ENCODE measurements around the gene ANKDD1A.
A peak's percentile ranks its signal among the peaks of the same experiment; 100 is the strongest.

ANKDD1A gene

DNA sequence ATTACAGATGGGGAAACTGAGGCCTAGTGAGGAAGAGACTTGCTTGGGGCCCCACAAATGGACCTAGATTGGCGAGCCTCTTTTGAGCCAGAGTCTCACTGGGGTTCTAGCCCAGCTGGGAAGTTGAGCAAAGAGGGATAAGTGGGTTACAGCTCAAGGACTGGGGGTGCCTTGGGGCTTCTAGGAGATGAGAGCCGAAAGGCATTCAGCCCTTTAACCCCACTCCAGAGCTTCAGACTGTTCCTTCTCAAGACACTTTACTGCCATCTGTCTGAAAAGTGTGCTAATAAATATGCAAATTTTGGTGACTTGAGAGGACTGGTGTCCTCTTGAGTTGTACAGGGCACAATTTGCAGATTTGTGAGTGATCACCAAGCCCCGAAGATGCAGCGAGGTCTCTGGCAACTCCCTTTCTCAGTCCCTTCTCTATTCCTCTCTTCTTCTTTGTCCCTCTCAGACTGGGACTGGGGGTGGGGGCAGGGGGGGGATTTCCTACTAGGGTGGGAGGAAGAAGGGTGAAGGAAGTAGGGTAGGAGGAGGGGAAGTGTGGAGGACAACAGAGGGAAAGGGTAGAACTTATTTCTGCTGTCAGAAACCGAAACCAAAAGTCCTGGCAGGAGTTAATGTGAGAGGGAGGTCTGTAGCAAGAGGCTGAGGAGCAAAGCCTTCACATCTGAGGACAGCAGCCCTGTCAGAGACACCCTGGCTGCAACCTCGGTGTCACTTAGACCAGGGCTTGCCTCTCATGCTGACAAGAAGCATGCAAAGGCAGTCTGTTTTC lies 16.2 kb upstream of the ANKDD1A start:
- DNase-seq (ENCODE audit: low read depth, low spot score) = no peak

GRCh38 chr15:64896371-64897069 lies 15.2 kb upstream of the ANKDD1A start:
- DNase-seq (ENCODE audit: low read depth, low spot score) = no peak

DNA sequence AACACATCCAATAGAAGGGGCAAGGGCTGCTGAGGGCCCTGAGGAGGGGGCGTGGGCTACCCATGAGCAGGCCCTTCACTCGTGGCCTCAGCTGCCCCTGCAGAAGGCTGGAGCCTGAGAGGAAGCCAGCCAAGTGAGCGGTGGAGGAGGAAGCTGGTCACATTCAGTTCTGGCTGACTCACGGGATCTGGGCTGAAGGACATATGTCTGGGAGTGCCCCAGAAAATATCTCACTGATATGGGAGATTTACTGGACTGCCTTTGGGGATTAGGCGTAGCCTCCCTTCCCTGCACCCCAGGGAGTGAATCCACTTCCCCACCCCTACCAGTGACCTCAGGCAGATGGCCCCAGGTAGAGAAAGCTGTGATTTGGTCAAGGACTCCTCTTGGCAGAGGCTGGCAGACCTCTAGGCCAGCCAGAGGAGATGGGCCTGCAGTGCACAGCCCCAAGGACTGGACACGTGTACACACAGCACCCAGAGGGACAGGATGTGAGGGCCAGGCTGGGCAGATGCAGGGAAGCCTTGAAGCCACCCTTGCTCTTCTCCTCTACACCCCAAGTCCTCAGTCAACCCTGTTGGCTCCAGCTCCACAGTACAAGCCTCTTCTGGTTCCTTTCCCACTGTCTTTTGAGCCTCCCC lies 14.2 kb upstream of the ANKDD1A start:
- no peak for DNase-seq (ENCODE audit: low read depth, low spot score)

DNA sequence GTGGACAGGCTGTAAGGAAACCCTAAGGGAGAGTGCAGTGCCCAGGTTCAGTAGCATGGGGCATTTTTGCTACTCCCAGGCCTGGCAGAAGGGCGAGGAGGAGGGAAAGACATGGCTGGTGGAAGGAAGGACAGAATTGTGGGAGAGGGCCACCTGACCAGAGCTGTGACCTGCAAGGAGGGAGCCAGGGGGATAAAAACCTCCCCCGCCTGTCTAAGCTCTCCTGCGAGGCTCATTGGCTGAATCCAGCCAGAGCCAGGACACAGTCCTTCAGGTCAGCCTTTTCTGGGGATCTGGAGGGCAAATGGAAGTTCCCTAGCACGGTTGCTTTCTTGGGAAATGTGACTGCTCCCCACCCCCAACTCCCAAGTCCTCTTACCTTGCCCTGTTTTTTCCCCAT lies 13.3 kb upstream of the ANKDD1A start:
- DNase-seq (ENCODE audit: low read depth, low spot score) = no peak

GRCh38 chr15:64901141-64901540 lies 10.6 kb upstream of the ANKDD1A start:
- no peak for DNase-seq (ENCODE audit: low read depth, low spot score)

GRCh38 chr15:64901914-64902313 lies 9.8 kb upstream of the ANKDD1A start:
- DNase-seq (ENCODE audit: low read depth, low spot score) = no peak

DNA sequence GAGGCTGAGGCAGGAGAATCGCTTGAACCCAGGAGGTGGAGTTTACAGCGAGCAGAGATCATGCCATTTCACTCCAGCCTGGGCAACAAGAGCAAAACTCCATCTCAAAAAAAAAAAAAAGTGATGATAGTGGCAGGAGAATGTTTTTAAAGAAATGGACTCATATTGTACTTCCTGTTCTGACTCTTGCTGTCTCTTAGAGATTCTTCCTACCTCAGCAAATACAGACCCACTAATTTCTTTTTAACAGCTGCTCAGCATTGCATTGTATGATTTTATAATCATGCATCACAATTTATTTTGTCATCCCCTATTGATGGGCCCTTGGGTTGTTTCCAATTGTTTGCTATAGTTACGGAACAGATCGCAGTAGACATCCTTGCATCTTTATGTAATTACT lies 8.8 kb upstream of the ANKDD1A start:
- DNase-seq (ENCODE audit: low read depth, low spot score) = no peak

DNA sequence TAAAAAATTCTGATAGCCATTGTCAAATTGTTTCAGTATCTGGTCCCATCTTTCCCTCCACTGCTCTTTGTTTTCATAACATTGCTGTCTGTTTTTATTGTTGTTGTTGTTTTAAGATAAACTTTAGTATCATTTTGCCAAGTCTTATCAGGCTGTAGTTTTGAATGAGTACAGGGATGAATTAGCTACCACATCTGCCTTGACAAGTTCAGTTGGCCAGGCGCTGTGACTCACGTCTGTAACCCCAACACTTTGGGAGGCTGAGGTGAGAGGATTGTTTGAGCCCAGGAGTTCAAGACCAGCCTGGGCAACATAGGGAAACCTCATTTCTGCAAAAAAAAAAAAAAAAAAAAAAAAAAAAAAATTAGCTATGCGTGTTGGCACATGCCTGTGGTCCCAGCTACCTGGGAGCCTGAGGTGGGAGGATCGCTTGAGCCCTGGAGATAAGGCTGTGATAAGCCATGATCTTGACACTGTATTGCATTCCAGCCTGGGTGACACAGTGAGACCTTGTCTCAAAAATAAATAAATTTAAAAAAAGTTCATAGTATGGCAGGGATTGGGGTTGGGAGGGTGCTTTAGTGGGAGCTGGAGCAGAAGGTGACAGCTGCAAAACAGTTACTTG lies 8.3 kb upstream of the ANKDD1A start:
- DNase-seq (ENCODE audit: low read depth, low spot score) = no peak

GRCh38 chr15:64904189-64904588 lies 7.5 kb upstream of the ANKDD1A start:
- no peak for DNase-seq (ENCODE audit: low read depth, low spot score)

- peak; percentile 97 for DNase-seq (ENCODE audit: low read depth, low spot score)
These were observed 6.4 kb upstream of the ANKDD1A start for GRCh38 chr15:64905119-64905831.

DNA sequence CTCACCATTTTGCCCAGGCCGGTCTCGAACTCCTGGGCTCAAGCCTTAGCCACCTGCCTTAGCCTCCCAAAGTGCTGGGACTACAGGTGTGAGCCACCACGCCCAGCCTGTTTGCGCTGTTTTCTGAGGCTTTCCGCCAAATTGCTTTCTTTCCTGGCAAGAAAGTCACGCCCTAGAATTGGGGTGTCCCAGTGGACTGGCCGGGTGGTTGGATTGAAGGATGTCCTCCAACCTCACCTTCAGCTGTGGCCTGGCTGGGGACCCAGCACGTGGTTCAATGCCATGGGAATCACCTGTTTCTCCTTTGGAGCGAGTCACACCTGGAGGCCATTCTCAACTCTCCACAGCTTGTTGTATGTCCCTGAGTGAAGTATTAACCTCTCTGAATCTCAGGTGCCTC lies 5.8 kb upstream of the ANKDD1A start:
- DNase-seq (ENCODE audit: low read depth, low spot score) = no peak

GRCh38 chr15:64906402-64906801 lies 5.3 kb upstream of the ANKDD1A start:
- no peak for DNase-seq (ENCODE audit: low read depth, low spot score)

GRCh38 chr15:64907991-64908390 lies 3.7 kb upstream of the ANKDD1A start:
- no peak for DNase-seq (ENCODE audit: low read depth, low spot score)

GRCh38 chr15:64909546-64909945 lies 2.2 kb upstream of the ANKDD1A start:
- no peak for DNase-seq (ENCODE audit: low read depth, low spot score)

DNA sequence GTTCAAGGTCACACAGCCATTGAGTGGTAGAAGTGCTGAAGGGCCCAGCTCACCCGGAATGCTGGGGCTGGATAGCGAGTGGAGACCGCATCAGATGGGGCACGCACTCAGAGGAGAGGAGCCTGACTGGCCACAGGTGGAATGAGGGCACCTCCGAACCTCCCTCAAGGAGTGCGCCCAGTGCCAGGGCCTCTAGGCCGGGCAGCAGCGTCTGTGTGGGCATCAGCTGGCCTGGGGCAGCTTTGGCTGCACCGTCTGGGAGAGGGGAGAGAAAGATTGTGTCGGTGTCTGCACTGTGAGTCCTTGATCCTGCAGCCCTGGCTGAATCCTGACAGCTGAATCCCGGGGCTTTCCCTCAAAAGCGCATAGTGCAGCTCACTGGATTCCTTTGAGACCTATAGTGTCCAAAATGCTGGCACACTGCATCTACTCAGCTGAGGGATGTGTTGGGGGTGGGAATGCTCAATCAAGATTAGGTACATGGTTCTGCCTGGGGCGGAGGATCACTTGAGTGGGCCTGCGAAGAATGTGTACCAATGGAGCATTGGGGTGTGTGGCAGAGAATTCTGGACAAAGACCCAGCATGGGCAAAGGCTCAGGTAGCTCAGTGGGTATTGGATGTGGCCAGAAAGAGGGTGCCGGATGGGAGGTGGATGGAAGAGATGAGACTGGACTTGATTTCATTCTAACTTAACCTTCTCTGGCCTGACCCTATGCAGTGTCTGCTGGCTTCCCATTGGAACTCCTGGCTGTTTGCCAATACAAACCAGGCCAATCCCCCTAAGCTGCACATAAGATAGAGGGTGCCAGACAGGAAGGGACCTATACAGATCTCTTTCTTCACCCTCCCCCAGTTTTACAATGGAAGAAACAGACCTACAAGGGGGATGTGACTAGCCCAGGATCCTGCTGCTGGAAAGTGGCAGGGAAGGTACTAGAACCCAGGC lies 950 bp downstream of the ANKDD1A start:
- DNase-seq (ENCODE audit: low read depth, low spot score) = no peak

DNA sequence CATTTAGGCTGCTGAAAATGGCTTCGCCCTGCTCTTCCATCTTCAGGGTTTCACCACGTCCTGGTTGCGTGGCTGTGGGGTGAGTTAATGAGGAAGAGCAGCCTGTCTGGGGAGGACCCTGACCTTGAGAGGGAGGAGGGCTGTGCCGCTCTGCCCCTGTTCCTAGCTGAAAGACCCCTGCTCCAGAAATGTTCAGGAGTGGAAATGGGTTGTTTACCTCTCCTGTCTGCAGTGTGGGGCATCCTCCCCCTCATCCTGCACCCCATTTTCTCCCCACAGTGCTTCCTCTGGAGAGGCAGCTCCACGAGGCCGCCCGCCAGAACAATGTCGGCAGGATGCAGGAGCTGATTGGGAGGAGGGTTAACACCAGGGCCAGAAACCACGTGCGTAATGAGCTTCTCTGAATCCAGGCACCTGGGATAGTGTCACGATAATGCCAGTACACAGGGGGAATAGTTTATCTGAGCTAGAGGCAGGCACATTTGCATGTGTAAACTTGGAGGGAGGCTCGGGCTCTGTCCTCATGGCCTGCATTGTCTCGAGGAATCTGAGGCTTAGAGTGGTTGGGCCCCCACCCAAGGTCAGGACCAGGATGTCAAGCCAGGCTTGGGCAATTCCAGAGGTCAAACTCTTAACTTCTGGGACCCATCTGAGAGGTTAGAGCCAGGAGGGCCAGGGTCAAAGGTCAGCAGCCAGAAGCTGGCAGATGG lies 4.0 kb downstream of the ANKDD1A start:
- peak; percentile 40 for DNase-seq (ENCODE audit: low read depth, low spot score)

DNA sequence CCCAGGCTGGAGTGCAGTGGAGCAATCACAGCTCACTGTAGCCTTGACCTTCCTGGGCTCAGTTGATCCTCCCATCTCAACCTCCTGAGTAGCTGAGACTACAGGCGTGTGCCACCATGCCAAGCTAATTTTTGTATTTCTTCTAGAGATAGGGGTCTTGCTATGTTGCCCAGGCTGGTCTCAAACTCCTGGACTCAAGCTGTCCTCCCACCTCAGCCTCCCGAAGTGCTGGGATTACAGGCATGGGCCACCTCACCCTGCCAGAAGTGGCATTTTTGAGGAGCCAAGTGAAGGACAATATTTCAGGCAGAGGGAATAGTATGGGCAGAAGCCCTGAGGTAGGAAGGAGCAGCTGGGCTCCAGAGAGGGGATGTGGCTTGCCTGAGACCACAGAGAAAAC lies 4.7 kb downstream of the ANKDD1A start:
- DNase-seq (ENCODE audit: low read depth, low spot score) = no peak

- no peak for DNase-seq (ENCODE audit: low read depth, low spot score)
These were observed 5.5 kb downstream of the ANKDD1A start for GRCh38 chr15:64917211-64917610.

DNA sequence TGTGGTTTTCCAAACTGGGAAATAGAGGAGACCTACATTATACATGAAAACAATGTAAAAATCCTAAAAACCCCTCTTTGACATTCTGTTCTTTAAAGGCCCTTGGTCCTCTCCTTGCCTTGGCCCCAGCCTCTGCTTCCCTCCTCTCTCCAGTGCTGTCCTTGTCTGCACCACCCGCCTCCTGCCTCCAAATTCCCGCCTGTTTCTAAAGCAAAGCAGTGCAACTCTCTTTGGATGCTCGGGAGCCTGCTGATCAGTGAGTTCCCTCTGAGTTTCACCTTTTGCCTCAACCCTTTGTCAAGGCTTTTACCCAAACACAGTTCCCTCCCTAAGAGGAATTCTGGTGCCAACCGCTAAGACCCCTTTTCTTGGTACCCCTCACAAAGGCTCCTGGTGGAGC lies 8.0 kb downstream of the ANKDD1A start:
- DNase-seq (ENCODE audit: low read depth, low spot score) = no peak

DNA sequence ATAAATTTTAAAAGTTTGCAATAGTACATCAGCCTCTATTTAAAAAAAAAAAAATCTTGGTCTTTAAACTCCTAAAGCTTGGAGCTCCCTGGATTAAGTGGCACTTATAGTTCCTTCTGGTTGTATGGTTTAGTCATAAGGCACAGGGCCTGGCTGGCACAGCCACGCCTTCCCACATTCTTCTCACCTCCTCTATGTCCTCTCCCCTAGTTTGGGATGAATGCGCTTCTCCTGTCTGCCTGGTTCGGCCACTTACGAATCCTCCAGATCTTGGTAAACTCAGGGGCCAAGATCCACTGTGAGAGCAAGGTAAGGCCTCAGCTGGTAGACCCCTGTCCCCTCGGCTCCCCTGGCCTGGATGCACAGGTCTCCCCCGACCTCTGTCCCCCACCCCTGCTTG lies 10.0 kb downstream of the ANKDD1A start:
- no peak for DNase-seq (ENCODE audit: low read depth, low spot score)
